22Rv1 (cell line): Measurements from ENCODE around the gene FOXO1.

ENCODE experiments used
- ZFX ChIP-seq: fragments of 450-650 bp; IDR thresholded peaks from 2 replicates; pipeline ENCODE4 v1.6.1; 2017; ENCODE audit warnings: antibody characterized with exemption, borderline replicate concordance
- TF ChIP-seq, protein P1 (sequence below): fragments of 450-650 bp; IDR thresholded peaks from 2 replicates; pipeline ENCODE4 v1.5.1; 2017; ENCODE audit warnings: mild to moderate bottlenecking

GRCh38 chr13:40562975-40563349 lies 103.5 kb downstream of the FOXO1 start:
- TF ChIP-seq ZFX, result no peak
- TF ChIP-seq, protein P1, sequence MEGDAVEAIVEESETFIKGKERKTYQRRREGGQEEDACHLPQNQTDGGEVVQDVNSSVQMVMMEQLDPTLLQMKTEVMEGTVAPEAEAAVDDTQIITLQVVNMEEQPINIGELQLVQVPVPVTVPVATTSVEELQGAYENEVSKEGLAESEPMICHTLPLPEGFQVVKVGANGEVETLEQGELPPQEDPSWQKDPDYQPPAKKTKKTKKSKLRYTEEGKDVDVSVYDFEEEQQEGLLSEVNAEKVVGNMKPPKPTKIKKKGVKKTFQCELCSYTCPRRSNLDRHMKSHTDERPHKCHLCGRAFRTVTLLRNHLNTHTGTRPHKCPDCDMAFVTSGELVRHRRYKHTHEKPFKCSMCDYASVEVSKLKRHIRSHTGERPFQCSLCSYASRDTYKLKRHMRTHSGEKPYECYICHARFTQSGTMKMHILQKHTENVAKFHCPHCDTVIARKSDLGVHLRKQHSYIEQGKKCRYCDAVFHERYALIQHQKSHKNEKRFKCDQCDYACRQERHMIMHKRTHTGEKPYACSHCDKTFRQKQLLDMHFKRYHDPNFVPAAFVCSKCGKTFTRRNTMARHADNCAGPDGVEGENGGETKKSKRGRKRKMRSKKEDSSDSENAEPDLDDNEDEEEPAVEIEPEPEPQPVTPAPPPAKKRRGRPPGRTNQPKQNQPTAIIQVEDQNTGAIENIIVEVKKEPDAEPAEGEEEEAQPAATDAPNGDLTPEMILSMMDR, result no peak
